Germinal center (tissue), 1 donor: Measurements from ENCODE around the gene BRIX1.
"Not testable (repeated sequence)": the region's sequence is repeated elsewhere in the genome, so short reads cannot be mapped to it uniquely, and the experiment has no call there.

Experiments used
- DNase-seq: peaks from one replicate; pipeline ENCODE4 v3.0.0; 2012; ENCODE audit warnings: mixed read lengths, low spot score

BRIX1 gene

GRCh38 chr5:34968258-34968657 is 52.7 kb downstream of the BRIX1 start:
- no peak for DNase-seq

GRCh38 chr5:34970552-34970951 is 55.0 kb downstream of the BRIX1 start:
- DNase-seq: no peak

- DNase-seq: not testable (repeated sequence)
Measured at GRCh38 chr5:34971655-34972054, 56.1 kb downstream of the BRIX1 start.
